Right lobe of liver (tissue), 6 donors: ENCODE results near the gene MMP17. TPM values are rescaled to one million over a fixed set of nuclear protein-coding genes. Genes with fewer than 3 reads are reported as not detected.

Source experiments
- ATAC-seq, 4 donors: fragments of 200-7000 bp; cut with Tn5 transposase; one replicate each; pipeline ENCODE4 v1.9.1; 2020; ENCODE audit warnings: mild to moderate bottlenecking in 4 of 4, moderate library complexity in 4 of 4
- DNase-seq, 3 donors: peaks; one replicate each; pipeline ENCODE4 v3.0.0-alpha.2; 2020
- H3K27ac ChIP-seq, 3 donors: fragments of 200-600 bp; one replicate each; pipeline ENCODE4 v1.8.0; 2022
- H3K27me3 ChIP-seq, 2 donors: fragments of 200-600 bp; one replicate each; pipeline ENCODE4 v1.8.0; 2022
- H3K36me3 ChIP-seq, 4 donors: fragments of 200-600 bp; sonication (generic) in 1 of 4; one replicate each; pipeline versions ENCODE4 v1.5.1 to v1.8.0; 2017 to 2022; ENCODE audit warnings: control low read depth in 1 of 4
- H3K4me1 ChIP-seq, 4 donors: fragments of 200-600 bp; sonication (generic) in 1 of 4; one replicate each; pipeline versions ENCODE4 v1.5.1 to v1.8.0; 2017 to 2022; ENCODE audit warnings: control low read depth in 1 of 4
- H3K4me3 ChIP-seq, 3 donors: fragments of 200-600 bp; one replicate each; pipeline ENCODE4 v1.8.0; 2022
- H3K9me3 ChIP-seq, 4 donors: fragments of 200-600 bp; sonication (generic) in 1 of 4; one replicate each; pipeline versions ENCODE4 v1.5.1 to v1.8.0; 2017 to 2022; ENCODE audit warnings: control low read depth in 1 of 4
- CTCF ChIP-seq, 4 donors: fragments of 200-600 bp in 3 of 4; fragments of 450-650 bp in 1 of 4; IDR thresholded peaks; one replicate each; pipeline versions ENCODE4 v1.5.1 to v1.8.0; 2016 to 2022; ENCODE audit warnings: antibody characterized with exemption in 4 of 4, mild to moderate bottlenecking in 2 of 4
- POLR2A ChIP-seq: fragments of 450-650 bp; IDR thresholded peaks from one replicate; pipeline ENCODE4 v1.6.1; 2017; ENCODE audit warnings: antibody characterized with exemption, mild to moderate bottlenecking
- WGBS: methylation state at CpG from one replicate; pipeline ENCODE4 v1.1.6; 2018; ENCODE audit warnings: low coverage, low lambda C conversion rate; ENCODE audit not compliant: insufficient coverage; ENCODE audit errors: missing lambda C conversion rate; 5-methylcytosine and 5-hydroxymethylcytosine counted together
- intact Hi-C, 2 donors: fragments of 100-400 bp; cut with DNase I; formaldehyde crosslinking; loops; one replicate each; pipeline versions ENCODE4 v1.11.2 to v1.14.1; 2022
- total RNA-seq, 6 experiments: library from RNA; depleted of rRNA in 2 of 6; stranded (reverse); fragments of >200 nt in 2 of 6; fragmentation: NEBNext Ultra II Directional in 3 of 6; extraction: Animal tissue kit (Norgen Biotek cat#: 25700) in 3 of 6; gene quantifications; one replicate each; pipeline versions ENCODE4 v1.1.0 to v1.2.4, GENCODE V29; 2016 to 2023
- donor health status: DM: no; HTN: yes; CAD: no.
- donor health status: DM: no; HTN: no; CAD: no.
- donor health status: DM: no; HTN: no; CAD: no.
- donor health status: DM: no; HTN: yes; CAD: no.
- donor health status: DM: no; HTN: yes; CAD: no.

MMP17 gene
- total RNA-seq, 6 experiments from 2014 or later: 0.58 to 3.9 (median 0.73) TPM

GRCh38 chr12:131842169-131842568 lies 14.0 kb downstream of the MMP17 start:
- DNase-seq: no peak
- TF ChIP-seq POLR2A (no peak), CTCF (IDR thresholded peaks at IDR 0.05) (no peak)
- Histone ChIP-seq H3K4me3 (no peak overlapping the region), H3K27me3 (no peaks in the 10 kb centered on the region), H3K36me3 (no peaks in the 10 kb centered on the region), H3K27ac (no peak overlapping the region), H3K4me1 (no peaks in the 10 kb centered on the region), H3K9me3 (no peaks in the 10 kb centered on the region)
- intact Hi-C loops: no loop called here
- 69% methylated on average over 2 of the region's 15 CpGs for WGBS
- ATAC-seq: no peak

DNA sequence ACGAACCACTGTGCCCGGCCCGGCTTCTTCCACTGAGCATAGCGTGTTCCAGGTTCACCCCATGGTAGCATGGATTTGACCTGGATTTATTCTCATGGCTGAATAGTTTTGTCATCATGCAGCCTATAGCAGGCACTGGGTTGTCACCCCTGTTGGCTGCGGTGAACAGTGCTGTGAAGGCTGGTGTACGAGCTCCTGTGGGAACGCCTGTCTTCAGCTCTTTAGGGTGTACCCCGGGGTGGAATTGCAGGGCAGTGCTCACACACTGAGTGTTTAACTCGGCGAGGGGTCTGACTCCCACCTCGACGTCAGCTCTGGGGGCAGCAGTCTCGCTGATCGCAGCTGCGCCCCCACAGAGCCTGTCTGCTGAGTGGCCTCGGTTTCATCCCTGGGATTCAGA lies 15.3 kb downstream of the MMP17 start:
- Histone ChIP-seq H3K27ac (no peak overlapping the region), H3K27me3 (no peaks in the 10 kb centered on the region), H3K36me3 (no peaks in the 10 kb centered on the region), H3K4me3 (no peak overlapping the region), H3K9me3 (no peaks in the 10 kb centered on the region), H3K4me1 (no peaks in the 10 kb centered on the region)
- no peak for DNase-seq
- no peak for ATAC-seq
- 90% methylated on average over 2 of the region's 16 CpGs for WGBS
- intact Hi-C loops: no loop called here
- TF ChIP-seq CTCF (IDR thresholded peaks at IDR 0.05): no peak
- no peak for TF ChIP-seq POLR2A

DNA sequence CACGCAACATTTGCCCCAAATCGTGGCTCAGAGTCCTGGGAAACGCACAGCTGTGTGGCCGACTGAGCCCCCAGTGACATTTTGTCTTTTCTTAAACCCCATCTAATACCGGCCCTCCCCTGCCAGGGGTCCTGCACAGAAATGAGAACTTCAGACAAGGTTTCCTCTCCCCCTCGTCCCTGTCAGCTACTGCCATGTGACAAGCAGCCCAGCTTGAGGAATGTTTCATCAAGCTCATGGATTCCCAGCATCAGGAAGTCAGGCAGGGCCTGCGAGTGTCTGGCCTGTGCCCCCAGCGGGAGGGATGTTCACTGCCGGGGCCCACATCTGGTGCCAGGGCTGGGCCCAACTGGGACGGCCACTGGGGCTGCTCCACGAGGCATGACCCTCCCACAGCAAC lies 15.9 kb downstream of the MMP17 start:
- H3K36me3 ChIP-seq: no peaks in the 10 kb centered on the region
- ATAC-seq (no peak), DNase-seq (no peak)
- no peak for TF ChIP-seq POLR2A
- no peak for TF ChIP-seq CTCF (IDR thresholded peaks at IDR 0.05)
- H3K9me3 ChIP-seq: no peaks in the 10 kb centered on the region
- WGBS: no CpG with 5 or more reads among the region's 11 CpGs
- H3K4me1 ChIP-seq: no peaks in the 10 kb centered on the region
- intact Hi-C loops: no loop called here
- no peak overlapping the region for H3K4me3 ChIP-seq
- H3K27me3 ChIP-seq: no peaks in the 10 kb centered on the region
- H3K27ac ChIP-seq: no peak overlapping the region

- TF ChIP-seq CTCF (IDR thresholded peaks at IDR 0.05) (no peak), POLR2A (no peak)
- intact Hi-C loops: no loop called here
- Histone ChIP-seq H3K36me3 (no peaks in the 10 kb centered on the region), H3K4me1 (no peaks in the 10 kb centered on the region), H3K4me3 (no peak overlapping the region), H3K9me3 (no peaks in the 10 kb centered on the region), H3K27ac (no peak overlapping the region), H3K27me3 (no peaks in the 10 kb centered on the region)
- WGBS: 90% methylated on average over 14 of the region's 25 CpGs
- DNase-seq (peak in 1 of 3 donors; percentile 11), ATAC-seq (no peak)
Measured at GRCh38 chr12:131844656-131845055, 16.5 kb downstream of the MMP17 start.

DNA sequence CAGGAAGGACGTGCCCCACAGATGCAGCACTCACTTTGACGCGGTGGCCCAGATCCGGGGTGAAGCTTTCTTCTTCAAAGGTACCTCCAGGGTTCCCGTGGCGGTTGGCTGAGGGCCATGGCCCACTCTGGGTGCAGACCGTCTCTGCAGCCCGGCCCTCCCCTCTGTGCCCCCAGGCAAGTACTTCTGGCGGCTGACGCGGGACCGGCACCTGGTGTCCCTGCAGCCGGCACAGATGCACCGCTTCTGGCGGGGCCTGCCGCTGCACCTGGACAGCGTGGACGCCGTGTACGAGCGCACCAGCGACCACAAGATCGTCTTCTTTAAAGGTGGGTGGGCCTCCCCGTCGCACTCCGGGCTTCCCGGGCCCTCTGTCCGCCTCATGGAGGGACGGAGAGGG lies 16.9 kb downstream of the MMP17 start:
- WGBS: no CpG with 5 or more reads among the region's 29 CpGs
- Histone ChIP-seq H3K36me3 (no peaks in the 10 kb centered on the region), H3K4me3 (no peak overlapping the region), H3K9me3 (no peaks in the 10 kb centered on the region), H3K27ac (no peak overlapping the region), H3K4me1 (no peaks in the 10 kb centered on the region), H3K27me3 (no peaks in the 10 kb centered on the region)
- DNase-seq (no peak), ATAC-seq (no peak)
- intact Hi-C loops: no loop called here
- TF ChIP-seq POLR2A: no peak
